Fibroblast of skin of left quadriceps (primary cell): ENCODE results near the gene APOBEC3G.
"Not testable (repeated sequence)": the region's sequence is repeated elsewhere in the genome, so short reads cannot be mapped to it uniquely, and the experiment has no call there.

Experiments
- DNase-seq, 2 experiments: peaks; one replicate each; pipeline ENCODE4 v3.0.0-alpha.2; 2013; ENCODE audit warnings: low read depth in 2 of 2

The APOBEC3G gene

DNA sequence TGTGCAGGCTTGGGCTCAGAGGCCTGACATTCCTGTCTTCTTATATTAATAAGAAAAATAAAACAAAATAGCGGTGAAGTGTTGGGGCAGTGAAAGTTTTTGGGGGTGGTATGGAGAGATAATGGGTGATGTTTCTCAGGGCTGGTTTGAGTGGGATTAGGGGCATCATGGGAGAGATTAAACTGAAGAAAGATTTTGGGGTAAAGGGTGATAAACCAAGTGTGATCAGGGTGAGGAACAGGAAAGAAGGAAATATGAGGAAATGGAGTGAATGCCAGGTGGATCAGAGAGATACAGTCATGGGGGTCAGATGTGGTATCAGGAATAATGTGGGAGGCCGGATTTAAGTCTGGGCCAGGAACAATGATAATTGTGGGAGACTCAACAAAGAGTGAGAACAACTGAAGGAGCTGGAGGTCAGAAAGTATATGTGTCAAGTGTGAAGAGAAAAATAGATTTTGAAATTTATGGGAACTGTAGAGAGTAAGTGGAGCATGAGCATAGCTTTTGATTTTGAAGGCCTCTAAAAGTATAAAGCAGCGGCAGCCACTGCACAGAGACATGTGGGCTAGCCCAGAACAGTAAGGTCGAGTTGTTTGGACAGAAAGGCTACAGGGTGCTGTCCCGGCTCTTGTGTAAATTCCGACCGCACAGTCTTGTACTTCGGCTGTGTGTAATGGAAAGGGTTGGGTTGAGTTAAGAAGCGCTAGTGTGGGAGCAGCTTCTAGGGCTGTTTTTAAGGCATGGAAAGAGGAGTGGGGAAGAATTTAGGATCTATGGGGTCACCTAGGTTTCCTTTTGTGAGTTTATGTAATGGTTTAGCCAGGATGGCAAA is 10.4 kb upstream of the APOBEC3G start:
- not testable (repeated sequence) for DNase-seq

GRCh38 chr22:39068033-39068785 is 8.9 kb upstream of the APOBEC3G start:
- DNase-seq, result no peak

GRCh38 chr22:39070186-39070585 is 6.9 kb upstream of the APOBEC3G start:
- no peak for DNase-seq

DNA sequence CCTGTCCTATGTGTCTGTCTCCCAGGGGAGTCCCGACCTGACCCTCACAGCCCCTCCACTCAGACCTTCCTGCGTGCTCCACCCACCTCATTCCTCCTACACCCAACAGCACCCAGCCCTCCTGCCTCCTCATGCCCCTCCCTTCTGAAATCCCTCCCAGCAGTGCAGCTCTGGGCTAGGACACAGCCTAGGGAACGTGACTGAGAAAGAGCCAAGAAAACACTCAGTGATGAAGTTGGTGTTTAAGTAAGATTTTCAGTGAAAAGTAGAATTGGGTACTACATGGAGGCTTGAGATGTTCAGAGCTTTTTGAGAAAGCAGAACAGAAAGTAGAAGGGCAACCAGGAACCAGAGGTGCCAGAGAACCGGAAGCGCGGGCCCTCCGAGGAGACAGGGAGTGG is 4.5 kb upstream of the APOBEC3G start:
- DNase-seq, result not testable (repeated sequence)

DNA sequence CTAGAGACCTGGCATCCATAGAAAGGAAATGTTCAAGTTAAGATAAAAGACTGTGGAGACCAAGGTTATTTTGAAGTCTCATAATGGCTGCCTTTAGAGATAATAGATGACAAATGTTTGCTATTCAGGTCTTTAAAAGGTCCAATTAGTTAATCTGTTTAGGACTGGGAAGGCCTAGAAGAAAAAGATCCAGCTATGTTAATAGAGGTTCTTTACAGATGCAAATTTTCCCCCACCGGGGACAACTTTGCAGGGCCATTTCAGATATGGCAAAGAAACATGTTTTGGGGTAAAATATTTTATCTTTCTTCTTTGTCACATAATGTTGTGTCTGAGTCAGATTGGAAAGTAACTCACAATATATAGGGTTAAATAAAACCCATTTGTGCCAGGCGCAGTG is 3.1 kb upstream of the APOBEC3G start:
- no peak for DNase-seq

- not testable (repeated sequence) for DNase-seq
Measured at GRCh38 chr22:39076155-39077025, 685 bp upstream of the APOBEC3G start.

- not testable (repeated sequence) for DNase-seq
Measured at GRCh38 chr22:39077912-39078311, 837 bp downstream of the APOBEC3G start.

GRCh38 chr22:39078329-39078728 is 1.3 kb downstream of the APOBEC3G start:
- DNase-seq, result no peak

DNA sequence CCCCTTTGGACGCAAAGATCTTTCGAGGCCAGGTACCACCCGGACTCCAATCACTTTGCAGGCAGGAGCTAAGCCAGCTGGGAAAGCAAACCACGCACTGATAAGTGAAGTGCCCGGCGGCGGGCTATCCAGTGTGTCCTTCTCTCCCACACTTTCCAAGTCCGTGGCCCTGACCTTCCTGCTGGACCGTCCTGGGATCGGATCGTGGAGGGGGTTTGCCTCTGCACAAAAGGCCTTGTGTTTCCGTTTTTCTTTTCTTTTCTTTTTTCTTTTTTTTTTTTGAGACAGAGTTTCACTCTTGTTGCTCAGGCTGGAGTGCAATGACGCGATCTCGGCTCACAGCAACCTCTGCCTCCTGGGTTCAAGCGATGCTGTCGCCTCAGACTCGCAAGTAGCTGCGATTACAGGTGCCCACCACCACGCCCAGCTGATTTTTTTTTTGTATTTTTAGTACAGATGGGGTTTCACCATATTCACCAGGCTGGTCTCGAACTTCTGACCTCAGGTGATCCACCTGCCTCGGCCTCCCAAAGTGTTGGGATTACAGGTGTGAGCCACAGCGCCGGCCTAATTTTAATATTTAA is 2.1 kb downstream of the APOBEC3G start:
- not testable (repeated sequence) for DNase-seq

DNA sequence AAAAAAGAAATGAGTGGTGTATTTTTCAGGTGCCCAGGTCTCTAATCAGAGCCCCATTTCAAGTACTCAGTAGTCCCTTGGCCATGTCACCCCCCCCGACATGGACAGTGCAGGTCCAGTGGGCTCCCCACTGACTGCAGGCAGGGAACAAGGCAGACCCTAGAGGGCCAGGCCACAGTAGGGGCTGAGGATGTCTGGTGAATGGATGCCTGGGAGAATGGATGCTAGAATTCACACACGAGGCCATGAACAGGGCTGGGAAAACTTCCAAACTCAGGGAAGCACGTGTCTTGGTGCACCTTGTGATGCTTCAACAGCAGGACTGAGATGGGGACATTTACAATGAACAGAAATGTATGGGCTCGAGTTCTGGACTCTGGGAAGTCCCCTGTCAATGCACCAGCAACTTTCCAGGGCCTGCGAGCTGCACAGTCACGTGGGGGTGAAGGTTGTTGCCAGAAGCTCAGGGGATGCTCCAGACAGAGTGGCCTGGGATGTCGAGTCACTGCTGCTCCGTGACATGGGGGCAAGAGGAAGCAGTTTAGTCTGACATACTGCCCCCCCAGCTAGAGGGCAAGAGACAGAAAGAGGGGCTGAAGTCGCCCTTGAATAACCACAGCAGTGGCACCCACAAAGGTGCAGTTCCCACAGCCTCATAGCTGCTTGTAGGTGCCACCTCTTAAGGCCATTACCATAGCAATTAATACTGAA is 3.1 kb downstream of the APOBEC3G start:
- DNase-seq, result no peak

- no peak for DNase-seq
Measured at GRCh38 chr22:39081016-39081415, 3.9 kb downstream of the APOBEC3G start.

- DNase-seq, result no peak
Measured at GRCh38 chr22:39081598-39081997, 4.5 kb downstream of the APOBEC3G start.

DNA sequence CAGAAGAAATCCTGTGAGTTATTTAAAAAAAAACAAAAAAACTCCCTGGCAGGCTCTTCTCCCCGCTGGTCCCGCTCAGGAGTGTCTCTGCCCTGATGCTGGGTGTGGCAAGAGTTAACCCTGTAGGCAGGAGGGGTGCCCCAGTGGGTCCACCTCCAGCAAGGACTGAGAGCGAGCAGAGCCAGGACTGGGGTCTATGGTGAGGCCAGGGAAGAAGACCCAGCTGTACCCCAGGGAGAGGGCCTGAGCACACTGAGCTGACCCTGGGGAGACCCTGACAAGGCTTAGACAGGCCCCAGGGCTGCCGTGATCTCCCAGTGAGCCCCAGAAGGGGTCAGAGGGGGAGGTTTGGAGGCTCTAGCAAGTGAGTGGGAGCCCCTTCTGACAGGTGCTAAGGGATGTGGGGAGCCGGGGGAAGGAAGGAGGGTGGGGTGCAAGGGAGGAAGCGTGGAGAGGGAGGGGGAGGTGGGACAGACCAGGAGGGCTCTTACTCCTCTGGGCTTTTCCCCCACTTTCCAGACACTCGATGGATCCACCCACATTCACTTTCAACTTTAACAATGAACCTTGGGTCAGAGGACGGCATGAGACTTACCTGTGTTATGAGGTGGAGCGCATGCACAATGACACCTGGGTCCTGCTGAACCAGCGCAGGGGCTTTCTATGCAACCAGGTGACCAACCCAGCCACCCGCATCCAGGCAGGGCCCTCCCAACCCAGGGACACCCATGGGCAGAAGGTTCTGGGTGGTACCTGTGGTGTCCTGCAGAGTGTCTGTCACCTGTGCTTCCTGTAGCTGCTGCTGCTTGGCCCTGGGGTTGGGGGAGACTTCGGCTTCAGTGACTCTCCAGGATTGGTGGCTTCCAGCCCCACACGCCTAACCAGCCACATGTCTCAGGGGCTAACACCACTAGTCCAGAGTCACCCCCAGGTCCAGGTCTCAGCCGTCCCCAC is 6.4 kb downstream of the APOBEC3G start:
- no peak for DNase-seq

DNA sequence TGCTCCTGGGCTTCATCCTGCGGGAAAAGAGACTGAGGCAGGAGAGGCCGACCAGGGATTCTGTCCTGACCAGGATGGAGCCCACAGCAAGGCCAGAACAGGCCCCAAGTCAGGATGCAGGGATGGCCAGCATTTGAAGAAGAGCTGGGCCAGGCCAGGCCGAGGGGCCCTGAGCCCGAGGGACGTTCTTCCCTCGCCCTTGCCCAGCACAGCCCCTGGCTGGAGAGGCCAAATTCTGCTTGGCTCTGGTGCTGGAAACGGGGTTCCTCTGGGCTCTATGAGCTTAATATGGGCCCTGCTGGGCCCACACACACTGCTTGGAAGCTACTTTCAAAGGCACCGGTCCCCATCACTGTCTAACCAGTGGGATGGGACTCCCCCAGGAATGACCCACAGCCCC is 7.6 kb downstream of the APOBEC3G start:
- no peak for DNase-seq

- DNase-seq, result no peak
Measured at GRCh38 chr22:39087098-39087497, 10.0 kb downstream of the APOBEC3G start.

DNA sequence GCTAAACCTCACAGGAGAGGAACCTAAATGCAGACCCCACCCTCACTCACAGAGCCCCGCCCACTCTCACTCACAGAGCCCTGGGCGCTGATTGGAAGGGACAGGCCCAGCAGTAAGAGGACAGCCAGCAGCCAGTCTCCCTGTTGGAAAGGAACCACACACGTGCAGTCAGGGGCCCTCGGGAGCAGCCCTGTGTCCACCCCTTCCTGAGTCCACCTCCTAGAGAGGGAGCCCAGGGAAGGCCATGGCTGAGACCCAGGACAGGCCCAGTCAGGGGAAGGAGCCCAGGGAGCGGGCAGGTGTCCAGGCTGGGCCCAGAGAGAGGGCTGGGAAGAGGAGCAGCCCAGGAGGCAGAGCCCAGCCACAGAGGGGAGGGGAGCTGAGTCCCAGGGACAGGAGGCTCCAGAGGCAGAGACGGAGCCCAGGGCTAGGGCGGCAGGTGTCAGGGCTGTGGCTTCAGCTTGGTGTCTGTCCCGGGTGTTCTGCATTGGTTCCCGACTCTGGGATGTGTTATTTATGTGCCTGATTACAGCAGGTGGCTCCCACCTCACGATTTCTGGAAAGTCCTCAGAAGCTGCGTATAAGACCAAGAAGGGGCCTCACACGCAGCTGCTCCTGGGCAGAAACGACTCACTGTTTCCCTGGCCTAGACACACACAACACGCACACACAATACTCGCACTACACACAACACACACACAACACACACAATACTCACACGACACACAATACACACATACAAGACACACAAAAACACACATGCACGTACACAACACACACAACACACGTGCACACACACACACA is 11.0 kb downstream of the APOBEC3G start:
- no peak for DNase-seq

DNA sequence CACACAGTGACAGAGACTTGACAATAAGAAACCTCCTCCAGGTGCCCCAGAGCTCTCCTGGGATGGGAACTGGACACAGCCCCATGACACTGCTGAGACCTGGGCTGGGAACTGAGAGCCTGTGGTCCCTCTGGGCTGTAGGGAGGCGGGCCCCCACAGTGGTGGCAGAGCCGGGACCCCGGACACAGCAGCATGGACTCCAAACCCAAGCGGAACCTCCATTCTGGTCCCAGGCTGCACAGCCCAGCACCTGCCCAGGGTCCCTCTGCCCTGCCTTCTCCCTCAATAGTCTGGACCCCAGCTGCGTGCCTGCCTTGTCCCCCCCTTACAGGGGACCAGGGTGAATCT is 11.6 kb downstream of the APOBEC3G start:
- no peak for DNase-seq

- DNase-seq, result no peak
Measured at GRCh38 chr22:39089928-39090327, 12.9 kb downstream of the APOBEC3G start.

- DNase-seq, result no peak
Measured at GRCh38 chr22:39090426-39091064, 13.5 kb downstream of the APOBEC3G start.
